PC-9 (cell line): Measurements from ENCODE around the gene CDH12. TPM values are rescaled to one million over a fixed set of nuclear protein-coding genes. Genes with fewer than 3 reads are reported as not detected.
A peak's percentile ranks its signal among the peaks of the same experiment; 100 is the strongest.

Source experiments
- BruUV-seq: library from RNA; stranded (reverse); fragments of 400-500 nt; replicated peaks from 2 replicates; lab custom pipeline; 2021; lab: Mats Ljungman, UMichigan
- CTCF ChIA-PET: fragments of 300-600 bp; sonication (Branson Sonifier 250); formaldehyde crosslinking; loops from one replicate; lab custom pipeline; 2022; ENCODE audit warnings: antibody characterized with exemption; lab: Charles Lee
- POLR2A ChIA-PET: fragments of 300-600 bp; sonication (Branson Sonifier 250); formaldehyde crosslinking; loops from one replicate; lab custom pipeline; 2022; ENCODE audit warnings: antibody characterized with exemption; ENCODE audit not compliant: unreplicated experiment; lab: Charles Lee
- DNase-seq, 2 experiments: peaks; one replicate each; pipeline versions ENCODE4 v3.0.0 to v3.0.0-alpha.2; 2015 to 2022; ENCODE audit warnings: mixed read lengths in 1 of 2
- H2AFZ ChIP-seq: fragments of 200-600 bp; sonication (generic); 2 replicates; pipeline ENCODE4 v1.8.1; 2017; ENCODE audit warnings: antibody characterized with exemption
- H3F3A ChIP-seq: fragments of 200-600 bp; sonication (generic); 2 replicates; pipeline ENCODE4 v1.8.1; 2017; ENCODE audit warnings: antibody characterized with exemption, mild to moderate bottlenecking, low read depth; ENCODE audit not compliant: insufficient read depth
- H3K27ac ChIP-seq: fragments of 200-600 bp; sonication (generic); 2 replicates; pipeline ENCODE4 v1.6.1; 2016; ENCODE audit warnings: mixed run types
- H3K27me3 ChIP-seq: fragments of 200-600 bp; sonication (generic); 2 replicates; pipeline ENCODE4 v1.6.1; 2016; ENCODE audit warnings: low read depth, mixed run types; ENCODE audit not compliant: insufficient read depth
- H3K36me3 ChIP-seq: fragments of 200-600 bp; sonication (generic); 2 replicates; pipeline ENCODE4 v1.6.1; 2016; ENCODE audit warnings: low read depth, mixed run types
- H3K4me1 ChIP-seq: fragments of 200-600 bp; sonication (generic); replicated peaks from 2 replicates; pipeline ENCODE4 v1.6.1; 2016; ENCODE audit warnings: mixed run types; ENCODE audit not compliant: insufficient read depth
- H3K4me2 ChIP-seq: fragments of 200-600 bp; sonication (generic); 2 replicates; pipeline ENCODE4 v1.6.1; 2017; ENCODE audit warnings: mixed run types
- H3K4me3 ChIP-seq: fragments of 200-600 bp; sonication (generic); 2 replicates; pipeline ENCODE4 v1.6.1; 2016; ENCODE audit warnings: mixed run types
- H3K79me2 ChIP-seq: fragments of 200-600 bp; sonication (generic); 2 replicates; pipeline ENCODE4 v1.6.1; 2017; ENCODE audit warnings: low read depth, mixed run types
- H3K9me2 ChIP-seq: fragments of 200-600 bp; sonication (generic); 2 replicates; pipeline ENCODE4 v1.8.1; 2017; ENCODE audit warnings: mild to moderate bottlenecking; ENCODE audit not compliant: insufficient read depth
- H3K9me3 ChIP-seq: fragments of 200-600 bp; sonication (generic); 2 replicates; pipeline ENCODE4 v1.8.1; 2016; ENCODE audit warnings: low read depth; ENCODE audit not compliant: insufficient read depth
- H4K20me1 ChIP-seq: fragments of 200-600 bp; sonication (generic); 2 replicates; pipeline ENCODE4 v1.8.1; 2017; ENCODE audit not compliant: insufficient read depth
- EZH2 ChIP-seq: fragments of 200-600 bp; sonication (generic); IDR thresholded peaks from 2 replicates; pipeline ENCODE4 v1.8.0; 2017; ENCODE audit warnings: antibody characterized with exemption, low read depth
- intact Hi-C: fragments of 100-400 bp; cut with micrococcal nuclease; formaldehyde crosslinking; loops from one replicate; pipeline ENCODE4 v1.10.0; 2022; ENCODE audit not compliant: unreplicated experiment
- total RNA-seq: library from RNA; stranded (reverse); gene quantifications from 2 replicates; pipeline ENCODE4 v1.2.3, GENCODE V29; 2021
- TF ChIP-seq, protein P1 (sequence below): fragments of 200-600 bp; sonication (generic); conservative IDR thresholded peaks from 2 replicates; pipeline ENCODE4 v1.6.1; 2017; ENCODE audit warnings: mixed run types, antibody characterized with exemption, mild to moderate bottlenecking, moderate library complexity

CDH12 gene
- total RNA-seq, 1 experiment from 2014 or later = not detected

DNA sequence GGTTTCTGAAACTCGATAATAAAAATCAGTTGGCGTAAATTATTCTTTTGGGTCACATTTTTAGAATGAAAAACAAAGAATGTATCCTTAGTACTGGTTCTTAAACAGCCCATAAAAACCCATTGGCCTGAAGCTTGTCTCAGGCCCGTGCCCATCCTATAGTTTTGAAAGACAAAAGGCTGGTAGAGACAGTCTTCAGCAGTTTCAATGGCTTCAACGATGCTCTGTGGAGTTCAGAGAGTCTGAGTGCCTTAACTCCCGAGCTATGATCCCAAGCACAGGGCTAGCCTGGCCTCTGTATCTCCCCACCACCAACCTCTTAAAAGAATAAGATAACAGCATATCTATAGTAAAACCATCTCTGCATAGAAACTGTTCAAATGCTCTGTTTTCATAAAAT, 595.0 kb downstream of the CDH12 start:
- Histone ChIP-seq H3K4me2 (no peak overlapping the region), H4K20me1 (no peaks in the 10 kb centered on the region), H3K36me3 (no peaks in the 10 kb centered on the region), H3K27me3 (no peaks in the 10 kb centered on the region), H3K9me2 (no peaks in the 10 kb centered on the region), H3K4me3 (no peak overlapping the region), H3K9me3 (no peaks in the 10 kb centered on the region), H3K4me1 (no peaks in the 10 kb centered on the region), H3K27ac (no peak overlapping the region), H2AFZ (0 out of 2 replicates have a peak overlapping the region, but pooled peaks have one; percentile 76), H3F3A (no peaks in the 10 kb centered on the region), H3K79me2 (no peaks in the 10 kb centered on the region)
- BruUV-seq = no TSS peak
- CTCF ChIA-PET = no interaction called here
- intact Hi-C loops = no loop called here
- TF ChIP-seq EZH2 = no peak
- TF ChIP-seq, protein P1, sequence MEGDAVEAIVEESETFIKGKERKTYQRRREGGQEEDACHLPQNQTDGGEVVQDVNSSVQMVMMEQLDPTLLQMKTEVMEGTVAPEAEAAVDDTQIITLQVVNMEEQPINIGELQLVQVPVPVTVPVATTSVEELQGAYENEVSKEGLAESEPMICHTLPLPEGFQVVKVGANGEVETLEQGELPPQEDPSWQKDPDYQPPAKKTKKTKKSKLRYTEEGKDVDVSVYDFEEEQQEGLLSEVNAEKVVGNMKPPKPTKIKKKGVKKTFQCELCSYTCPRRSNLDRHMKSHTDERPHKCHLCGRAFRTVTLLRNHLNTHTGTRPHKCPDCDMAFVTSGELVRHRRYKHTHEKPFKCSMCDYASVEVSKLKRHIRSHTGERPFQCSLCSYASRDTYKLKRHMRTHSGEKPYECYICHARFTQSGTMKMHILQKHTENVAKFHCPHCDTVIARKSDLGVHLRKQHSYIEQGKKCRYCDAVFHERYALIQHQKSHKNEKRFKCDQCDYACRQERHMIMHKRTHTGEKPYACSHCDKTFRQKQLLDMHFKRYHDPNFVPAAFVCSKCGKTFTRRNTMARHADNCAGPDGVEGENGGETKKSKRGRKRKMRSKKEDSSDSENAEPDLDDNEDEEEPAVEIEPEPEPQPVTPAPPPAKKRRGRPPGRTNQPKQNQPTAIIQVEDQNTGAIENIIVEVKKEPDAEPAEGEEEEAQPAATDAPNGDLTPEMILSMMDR = no peak
- DNase-seq = no peak
- POLR2A ChIA-PET = no interaction called here

DNA sequence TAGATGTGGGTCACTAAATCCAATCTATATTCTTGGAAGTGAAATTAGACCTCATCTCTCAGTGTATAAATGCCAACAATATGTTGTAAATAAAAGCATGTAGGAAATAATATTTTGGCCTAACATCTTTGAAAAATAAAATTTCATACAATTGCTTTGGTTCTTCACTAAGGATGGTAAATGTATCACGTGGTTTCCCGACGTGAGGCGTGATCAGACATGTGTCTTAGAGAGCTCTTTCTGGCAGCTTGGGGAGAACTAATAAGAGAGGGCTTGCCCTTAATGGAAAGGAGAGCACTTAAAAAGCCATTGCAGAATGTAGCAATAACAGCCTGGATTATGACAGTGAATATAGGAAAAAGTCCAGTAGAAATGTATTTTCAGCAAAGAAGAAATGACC, 602.6 kb downstream of the CDH12 start:
- no peaks in the 10 kb centered on the region for H4K20me1 ChIP-seq
- no peaks in the 10 kb centered on the region for H3K9me2 ChIP-seq
- DNase-seq = no peak
- POLR2A ChIA-PET = no interaction called here
- H3K4me3 ChIP-seq = no peak overlapping the region
- intact Hi-C loops = no loop called here
- no peaks in the 10 kb centered on the region for H3K36me3 ChIP-seq
- H2AFZ ChIP-seq = no peak overlapping the region
- no peaks in the 10 kb centered on the region for H3K9me3 ChIP-seq
- H3K4me2 ChIP-seq = no peak overlapping the region
- no peak for TF ChIP-seq EZH2
- TF ChIP-seq, protein P1 = no peak
- H3F3A ChIP-seq = no peaks in the 10 kb centered on the region
- no peak overlapping the region for H3K27ac ChIP-seq
- CTCF ChIA-PET = no interaction called here
- no peaks in the 10 kb centered on the region for H3K79me2 ChIP-seq
- no peaks in the 10 kb centered on the region for H3K27me3 ChIP-seq
- no TSS peak for BruUV-seq
- no peaks in the 10 kb centered on the region for H3K4me1 ChIP-seq

DNA sequence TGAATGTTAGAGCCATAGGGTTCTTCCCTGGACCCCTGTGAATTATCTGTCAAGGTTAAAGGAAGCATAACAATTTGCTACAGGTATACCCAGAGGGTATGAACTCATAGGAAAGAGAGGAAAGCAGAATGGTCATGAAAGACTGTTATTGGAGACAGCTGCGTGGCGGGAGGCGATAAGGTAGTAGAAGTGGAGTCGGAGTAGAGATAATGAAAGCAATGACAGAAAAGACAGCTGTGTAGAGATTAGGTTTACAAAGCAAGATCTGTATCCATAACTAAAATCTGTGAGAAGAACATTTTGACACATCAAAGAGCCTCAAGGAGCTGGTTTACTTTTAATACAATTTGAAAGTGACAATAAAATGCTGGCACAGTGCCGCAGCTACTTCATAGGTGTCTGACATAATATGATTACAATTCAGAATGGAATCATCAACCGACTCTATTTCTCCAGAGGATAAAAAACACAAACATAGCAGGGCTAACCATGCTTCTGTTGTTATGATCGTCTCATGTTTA, 603.9 kb downstream of the CDH12 start:
- no peak overlapping the region for H3K4me3 ChIP-seq
- POLR2A ChIA-PET = no interaction called here
- H3K27me3 ChIP-seq = no peaks in the 10 kb centered on the region
- H3K9me2 ChIP-seq = no peaks in the 10 kb centered on the region
- H3F3A ChIP-seq = no peaks in the 10 kb centered on the region
- TF ChIP-seq EZH2 = no peak
- TF ChIP-seq, protein P1 = no peak
- intact Hi-C loops = no loop called here
- no peaks in the 10 kb centered on the region for H3K9me3 ChIP-seq
- no TSS peak for BruUV-seq
- no peak overlapping the region for H2AFZ ChIP-seq
- no peaks in the 10 kb centered on the region for H3K4me1 ChIP-seq
- no peak overlapping the region for H3K4me2 ChIP-seq
- H3K27ac ChIP-seq = no peak overlapping the region
- no peak for DNase-seq
- no peaks in the 10 kb centered on the region for H4K20me1 ChIP-seq
- no peaks in the 10 kb centered on the region for H3K36me3 ChIP-seq
- CTCF ChIA-PET = no interaction called here
- H3K79me2 ChIP-seq = no peaks in the 10 kb centered on the region
